Measurements from ENCODE around the gene C8A. TPM values are rescaled to one million over a fixed set of nuclear protein-coding genes. Genes with fewer than 3 reads are reported as not detected.

C8A gene
- total RNA-seq, 1 experiment from 2014 or later: not detected

DNA sequence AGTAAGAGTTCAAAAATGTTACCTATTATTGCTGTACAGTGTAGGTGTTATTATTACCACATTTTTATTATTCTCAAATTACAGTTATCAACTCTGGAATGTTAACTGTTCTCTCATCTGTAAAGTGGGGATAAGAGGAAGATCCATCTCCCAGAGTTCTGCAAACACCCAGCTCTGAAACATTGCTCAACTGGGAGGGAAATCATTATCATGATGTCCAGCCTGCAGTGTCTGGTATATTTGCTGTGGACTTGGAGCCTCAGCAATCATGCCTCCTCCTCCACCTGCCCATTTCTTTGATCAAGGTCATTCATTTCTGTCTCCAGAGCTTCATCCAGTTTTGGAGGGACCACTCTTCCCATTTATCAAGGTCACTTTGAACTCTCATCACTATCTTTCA lies 39.4 kb downstream of the C8A start:
- no peaks in the 10 kb centered on the region for H3K9me3 ChIP-seq (ENCODE audit: insufficient read depth, low read depth)
- no peak for TF ChIP-seq EZH2 (IDR thresholded peaks at IDR 0.05; ENCODE audit: low read depth)
- TF ChIP-seq, protein P1, sequence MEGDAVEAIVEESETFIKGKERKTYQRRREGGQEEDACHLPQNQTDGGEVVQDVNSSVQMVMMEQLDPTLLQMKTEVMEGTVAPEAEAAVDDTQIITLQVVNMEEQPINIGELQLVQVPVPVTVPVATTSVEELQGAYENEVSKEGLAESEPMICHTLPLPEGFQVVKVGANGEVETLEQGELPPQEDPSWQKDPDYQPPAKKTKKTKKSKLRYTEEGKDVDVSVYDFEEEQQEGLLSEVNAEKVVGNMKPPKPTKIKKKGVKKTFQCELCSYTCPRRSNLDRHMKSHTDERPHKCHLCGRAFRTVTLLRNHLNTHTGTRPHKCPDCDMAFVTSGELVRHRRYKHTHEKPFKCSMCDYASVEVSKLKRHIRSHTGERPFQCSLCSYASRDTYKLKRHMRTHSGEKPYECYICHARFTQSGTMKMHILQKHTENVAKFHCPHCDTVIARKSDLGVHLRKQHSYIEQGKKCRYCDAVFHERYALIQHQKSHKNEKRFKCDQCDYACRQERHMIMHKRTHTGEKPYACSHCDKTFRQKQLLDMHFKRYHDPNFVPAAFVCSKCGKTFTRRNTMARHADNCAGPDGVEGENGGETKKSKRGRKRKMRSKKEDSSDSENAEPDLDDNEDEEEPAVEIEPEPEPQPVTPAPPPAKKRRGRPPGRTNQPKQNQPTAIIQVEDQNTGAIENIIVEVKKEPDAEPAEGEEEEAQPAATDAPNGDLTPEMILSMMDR (conservative IDR thresholded peaks at IDR 0.05): no peak
- no peak overlapping the region for H3K27ac ChIP-seq
- no peak overlapping the region for H2AFZ ChIP-seq
- no TSS peak for BruUV-seq (replicated peaks)
- H3K27me3 ChIP-seq (ENCODE audit: insufficient read depth, low read depth): peaks cover 25% of the 10 kb centered on the region
- no peak overlapping the region for H3K4me2 ChIP-seq
- no peaks in the 10 kb centered on the region for H3K36me3 ChIP-seq (ENCODE audit: low read depth)
- ChIA-PET CTCF (no interaction called here), POLR2A (ENCODE audit: unreplicated experiment) (no interaction called here)
- intact Hi-C loops (cut with micrococcal nuclease; ENCODE audit: unreplicated experiment): no loop called here
- no peaks in the 10 kb centered on the region for H3K4me1 ChIP-seq (replicated peaks; ENCODE audit: insufficient read depth)
- no peak for DNase-seq
- H3F3A ChIP-seq (ENCODE audit: insufficient read depth, low read depth): no peaks in the 10 kb centered on the region
- H4K20me1 ChIP-seq (ENCODE audit: insufficient read depth): no peaks in the 10 kb centered on the region
- no peaks in the 10 kb centered on the region for H3K79me2 ChIP-seq (ENCODE audit: low read depth)
- no peaks in the 10 kb centered on the region for H3K9me2 ChIP-seq (ENCODE audit: insufficient read depth)
- H3K4me3 ChIP-seq: no peak overlapping the region

DNA sequence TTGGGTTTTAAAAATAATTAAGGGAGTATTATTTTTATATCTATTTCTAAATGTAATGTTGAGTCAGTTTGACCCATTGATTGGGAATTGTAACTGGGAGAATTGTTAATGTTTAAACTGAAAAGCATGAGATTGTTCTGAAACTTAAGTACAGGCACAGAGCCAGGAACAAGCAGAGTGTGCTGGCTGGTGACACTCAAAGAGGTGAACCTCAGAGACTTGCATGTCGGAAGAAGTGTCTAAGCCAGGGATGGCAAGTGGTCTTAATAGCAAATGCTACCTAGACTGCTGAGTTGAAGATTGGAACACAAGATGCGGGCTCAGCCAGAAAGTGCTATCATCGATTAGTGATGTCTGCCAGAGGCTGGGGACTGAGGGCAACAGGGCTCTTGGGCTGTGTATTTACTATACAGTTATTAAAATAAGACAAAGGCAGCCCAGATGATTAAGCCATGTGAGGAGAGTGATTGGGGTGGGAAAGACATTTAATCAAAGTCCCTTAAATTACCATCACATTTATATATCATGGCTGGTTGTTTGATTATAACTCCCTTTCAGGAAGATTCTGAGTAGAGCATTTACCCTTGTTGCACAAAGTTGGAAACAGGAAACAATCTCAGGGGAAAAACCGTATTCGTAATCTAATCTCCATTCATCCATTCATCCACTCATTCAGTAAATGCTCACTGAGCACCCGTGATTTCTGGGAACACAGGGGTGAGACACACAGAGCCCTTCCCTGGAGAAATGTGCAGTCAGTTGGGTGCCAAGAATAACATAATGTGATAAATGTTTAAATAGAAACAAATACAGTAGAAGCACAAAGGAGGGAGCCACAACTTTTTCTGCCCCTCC lies 42.8 kb downstream of the C8A start:
- H3K4me3 ChIP-seq: no peak overlapping the region
- no peaks in the 10 kb centered on the region for H3K9me3 ChIP-seq (ENCODE audit: insufficient read depth, low read depth)
- no peaks in the 10 kb centered on the region for H3F3A ChIP-seq (ENCODE audit: insufficient read depth, low read depth)
- no peaks in the 10 kb centered on the region for H3K9me2 ChIP-seq (ENCODE audit: insufficient read depth)
- H3K4me2 ChIP-seq: no peak overlapping the region
- no peaks in the 10 kb centered on the region for H3K4me1 ChIP-seq (replicated peaks; ENCODE audit: insufficient read depth)
- no peak for TF ChIP-seq EZH2 (IDR thresholded peaks at IDR 0.05; ENCODE audit: low read depth)
- TF ChIP-seq, protein P1 (conservative IDR thresholded peaks at IDR 0.05): no peak
- no peak overlapping the region for H3K27ac ChIP-seq
- intact Hi-C loops (cut with micrococcal nuclease; ENCODE audit: unreplicated experiment): no loop called here
- H3K79me2 ChIP-seq (ENCODE audit: low read depth): no peaks in the 10 kb centered on the region
- no peak for DNase-seq
- H4K20me1 ChIP-seq (ENCODE audit: insufficient read depth): no peaks in the 10 kb centered on the region
- H3K36me3 ChIP-seq (ENCODE audit: low read depth): no peaks in the 10 kb centered on the region
- no peak overlapping the region for H2AFZ ChIP-seq
- BruUV-seq (replicated peaks): no TSS peak
- H3K27me3 ChIP-seq (ENCODE audit: insufficient read depth, low read depth): peaks cover 8% of the 10 kb centered on the region
- ChIA-PET CTCF (no interaction called here), POLR2A (ENCODE audit: unreplicated experiment) (no interaction called here)

DNA sequence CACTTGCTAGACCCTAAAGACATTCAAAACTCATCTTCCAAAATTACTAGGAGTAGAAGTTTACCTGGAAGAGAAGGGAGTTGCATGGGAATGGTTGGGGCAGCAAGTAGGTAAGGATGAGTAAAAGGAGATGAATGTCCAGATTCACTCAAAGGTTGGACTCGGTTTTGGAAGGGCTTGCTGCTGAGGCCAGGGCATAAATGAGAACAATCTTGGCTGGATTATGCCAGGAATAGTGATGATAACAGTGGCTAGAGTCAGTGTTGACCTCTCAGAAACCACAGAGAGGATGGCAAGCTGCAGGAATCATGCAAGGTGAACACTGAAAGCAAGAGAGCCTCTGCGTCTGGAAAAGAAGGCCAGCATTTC lies 43.4 kb downstream of the C8A start:
- ChIA-PET POLR2A (ENCODE audit: unreplicated experiment) (no interaction called here), CTCF (no interaction called here)
- H3K4me1 ChIP-seq (replicated peaks; ENCODE audit: insufficient read depth): no peaks in the 10 kb centered on the region
- intact Hi-C loops (cut with micrococcal nuclease; ENCODE audit: unreplicated experiment): no loop called here
- H4K20me1 ChIP-seq (ENCODE audit: insufficient read depth): no peaks in the 10 kb centered on the region
- no peak overlapping the region for H3K4me2 ChIP-seq
- H3K9me3 ChIP-seq (ENCODE audit: insufficient read depth, low read depth): no peaks in the 10 kb centered on the region
- no peaks in the 10 kb centered on the region for H3K79me2 ChIP-seq (ENCODE audit: low read depth)
- no peak overlapping the region for H3K4me3 ChIP-seq
- H3K9me2 ChIP-seq (ENCODE audit: insufficient read depth): no peaks in the 10 kb centered on the region
- BruUV-seq (replicated peaks): no TSS peak
- peaks cover 7% of the 10 kb centered on the region for H3K27me3 ChIP-seq (ENCODE audit: insufficient read depth, low read depth)
- no peak for TF ChIP-seq EZH2 (IDR thresholded peaks at IDR 0.05; ENCODE audit: low read depth)
- TF ChIP-seq, protein P1 (conservative IDR thresholded peaks at IDR 0.05): no peak
- no peak overlapping the region for H2AFZ ChIP-seq
- H3K36me3 ChIP-seq (ENCODE audit: low read depth): no peaks in the 10 kb centered on the region
- no peak overlapping the region for H3K27ac ChIP-seq
- DNase-seq: no peak
- H3F3A ChIP-seq (ENCODE audit: insufficient read depth, low read depth): no peaks in the 10 kb centered on the region
